WTC11 (cell line): ENCODE data around the gene MEF2B. TPM values are rescaled to one million over a fixed set of nuclear protein-coding genes. Genes with fewer than 3 reads are reported as not detected.
"Not testable (repeated sequence)": the region's sequence is repeated elsewhere in the genome, so short reads cannot be mapped to it uniquely, and the experiment has no call there.

Source experiments
- ATAC-seq: fragments of 200-7000 bp; cut with Tn5 transposase; 2 replicates; pipeline ENCODE4 v1.10.0; 2021; ENCODE audit warnings: mild to moderate bottlenecking, moderate library complexity
- CTCF ChIA-PET: fragments of 300-600 bp; sonication (Branson Sonifier 250); formaldehyde crosslinking; loops from one replicate; lab custom pipeline; 2021; ENCODE audit warnings: antibody characterized with exemption; lab: Charles Lee
- POLR2A ChIA-PET: fragments of 350-600 bp; sonication (Branson Sonifier 250); formaldehyde crosslinking; loops from one replicate; lab custom pipeline; 2021; ENCODE audit warnings: antibody characterized with exemption; lab: Charles Lee
- DNase-seq: peaks from one replicate; pipeline ENCODE4 v3.0.0; 2021; ENCODE audit warnings: low spot score
- H3K27ac Mint-ChIP-seq: 2 replicates; pipeline ENCODE4 v1.8.0; 2021; ENCODE audit warnings: mixed read lengths
- H3K27me3 Mint-ChIP-seq: 2 replicates; pipeline ENCODE4 v1.8.0; 2021; ENCODE audit warnings: low read depth, mild to moderate bottlenecking, moderate library complexity, mixed read lengths
- H3K36me3 Mint-ChIP-seq: 2 replicates; pipeline ENCODE4 v1.8.0; 2021; ENCODE audit warnings: mixed read lengths
- H3K4me1 Mint-ChIP-seq: 2 replicates; pipeline ENCODE4 v1.8.0; 2022; ENCODE audit warnings: mixed read lengths
- H3K4me3 Mint-ChIP-seq: 2 replicates; pipeline ENCODE4 v1.8.0; 2021; ENCODE audit warnings: mild to moderate bottlenecking, moderate library complexity, mixed read lengths
- H3K9me3 Mint-ChIP-seq: 2 replicates; pipeline ENCODE4 v1.8.0; 2021; ENCODE audit warnings: mixed read lengths
- ARID4B ChIP-seq: sonication (generic); formaldehyde crosslinking; IDR thresholded peaks from 2 replicates; pipeline ENCODE4 v1.8.0; 2023; ENCODE audit warnings: missing genetic modification reagents, mild to moderate bottlenecking, borderline replicate concordance
- E2F4 ChIP-seq: sonication (generic); formaldehyde crosslinking; IDR thresholded peaks from 2 replicates; pipeline ENCODE4 v1.8.1; 2022; ENCODE audit warnings: low read depth, mild to moderate bottlenecking, moderate library complexity, missing genetic modification reagents, borderline replicate concordance
- EMX1 ChIP-seq: fragments of 250-450 bp; sonication (Bioruptor Pico); IDR thresholded peaks from 2 replicates; pipeline ENCODE4 v1.8.0; 2021; ENCODE audit warnings: mild to moderate bottlenecking
- IRF1 ChIP-seq: sonication (generic); formaldehyde crosslinking; IDR thresholded peaks from 2 replicates; pipeline ENCODE4 v1.8.0; 2023; ENCODE audit warnings: missing genetic modification reagents
- JAZF1 ChIP-seq: fragments of 250-450 bp; sonication (Bioruptor Pico); IDR thresholded peaks from 2 replicates; pipeline ENCODE4 v1.9.0; 2021; ENCODE audit warnings: moderate library complexity, mild to moderate bottlenecking, inconsistent platforms
- MLX ChIP-seq: sonication (generic); formaldehyde crosslinking; IDR thresholded peaks from 2 replicates; pipeline ENCODE4 v1.8.1; 2023; ENCODE audit warnings: mild to moderate bottlenecking, missing genetic modification reagents, moderate library complexity
- MYBL2 ChIP-seq: sonication (generic); formaldehyde crosslinking; IDR thresholded peaks from 2 replicates; pipeline ENCODE4 v1.8.1; 2023; ENCODE audit warnings: mild to moderate bottlenecking, moderate library complexity, missing genetic modification reagents
- NFATC4 ChIP-seq: fragments of 250-450 bp; sonication (Bioruptor Pico); IDR thresholded peaks from 2 replicates; pipeline ENCODE4 v1.9.0; 2021; ENCODE audit warnings: mild to moderate bottlenecking
- RELA ChIP-seq: sonication (generic); formaldehyde crosslinking; IDR thresholded peaks from 2 replicates; pipeline ENCODE4 v1.8.1; 2022; ENCODE audit warnings: missing genetic modification reagents, mild to moderate bottlenecking, borderline replicate concordance
- TP53 ChIP-seq: sonication (generic); formaldehyde crosslinking; IDR thresholded peaks from 2 replicates; pipeline ENCODE4 v1.8.1; 2023; ENCODE audit warnings: mild to moderate bottlenecking, missing genetic modification reagents
- USF1 ChIP-seq: sonication (generic); formaldehyde crosslinking; IDR thresholded peaks from 2 replicates; pipeline ENCODE4 v1.8.0; 2022; ENCODE audit warnings: mild to moderate bottlenecking, missing genetic modification reagents
- USF2 ChIP-seq: sonication (generic); formaldehyde crosslinking; IDR thresholded peaks from 2 replicates; pipeline ENCODE4 v1.8.1; 2023; ENCODE audit warnings: mild to moderate bottlenecking, missing genetic modification reagents, moderate library complexity
- ZNF671 ChIP-seq: fragments of 250-450 bp; sonication (Bioruptor Pico); IDR thresholded peaks from 2 replicates; pipeline ENCODE4 v1.8.0; 2021; ENCODE audit warnings: mild to moderate bottlenecking
- total RNA-seq: library from RNA; stranded (reverse); gene quantifications from 3 replicates; pipeline ENCODE4 v1.2.3, GENCODE V29; 2021

MEF2B gene
- total RNA-seq, 1 experiment from 2014 or later: 1.7 TPM

- no peak for TF ChIP-seq ARID4B (CRISPR knock-in tag)
- no peak for TF ChIP-seq EMX1
- no peak for TF ChIP-seq TP53 (CRISPR knock-in tag)
- no peak for TF ChIP-seq ZNF671
- TF ChIP-seq RELA (CRISPR knock-in tag): no peak
- no peak for TF ChIP-seq MLX (CRISPR knock-in tag)
- no peak for TF ChIP-seq JAZF1 (CRISPR knock-in tag)
- no peak for TF ChIP-seq IRF1 (CRISPR knock-in tag)
- no peak for TF ChIP-seq MYBL2 (CRISPR knock-in tag)
- TF ChIP-seq USF2 (CRISPR knock-in tag): no peak
- no peak for TF ChIP-seq NFATC4
- TF ChIP-seq, all 79 proteins: peak for 0
Measured at GRCh38 chr19:19103167-19103566, 66.9 kb downstream of the MEF2B start (continued).

- DNase-seq, ATAC-seq, H3K4me3 Mint-ChIP-seq, H3K27ac Mint-ChIP-seq, H3K9me3 Mint-ChIP-seq, POLR2A ChIA-PET, H3K36me3 Mint-ChIP-seq, H3K27me3 Mint-ChIP-seq: not testable (repeated sequence)
- CTCF ChIA-PET: interaction anchor here (0.9 kb wide), 1 partner anchor 13 kb away, joined by 3 read pairs; no protein-coding TSS in a partner anchor
- H3K4me1 Mint-ChIP-seq: peaks cover 15% of the 10 kb centered on the region
Measured at GRCh38 chr19:19102566-19102965, 67.5 kb downstream of the MEF2B start.

GRCh38 chr19:19101540-19101939, 68.5 kb downstream of the MEF2B start:
- Mint-ChIP-seq H3K9me3 (no peaks in the 10 kb centered on the region), H3K36me3 (no peaks in the 10 kb centered on the region), H3K4me1 (peaks cover 13% of the 10 kb centered on the region), H3K27ac (no peak overlapping the region), H3K27me3 (peaks cover 7% of the 10 kb centered on the region), H3K4me3 (no peak overlapping the region)
- DNase-seq (no peak), ATAC-seq (no peak)
- TF ChIP-seq USF1 (CRISPR knock-in tag) (0 out of 2 replicates have a peak, but pooled peaks have one; percentile 24), USF2 (CRISPR knock-in tag) (peak; percentile 55), E2F4 (no peak)
- POLR2A ChIA-PET: no interaction called here
- CTCF ChIA-PET: no interaction called here
